PC-9 (cell line): ENCODE data around the gene NRGN. TPM values are rescaled to one million over a fixed set of nuclear protein-coding genes. Genes with fewer than 3 reads are reported as not detected.

Source experiments
- BruUV-seq: library from RNA; stranded (reverse); fragments of 400-500 nt; replicated peaks from 2 replicates; lab custom pipeline; 2021; lab: Mats Ljungman, UMichigan
- CTCF ChIA-PET: fragments of 300-600 bp; sonication (Branson Sonifier 250); formaldehyde crosslinking; loops from one replicate; lab custom pipeline; 2022; ENCODE audit warnings: antibody characterized with exemption; lab: Charles Lee
- POLR2A ChIA-PET: fragments of 300-600 bp; sonication (Branson Sonifier 250); formaldehyde crosslinking; loops from one replicate; lab custom pipeline; 2022; ENCODE audit warnings: antibody characterized with exemption; ENCODE audit not compliant: unreplicated experiment; lab: Charles Lee
- DNase-seq, 2 experiments: peaks; one replicate each; pipeline versions ENCODE4 v3.0.0 to v3.0.0-alpha.2; 2015 to 2022; ENCODE audit warnings: mixed read lengths in 1 of 2
- H2AFZ ChIP-seq: fragments of 200-600 bp; sonication (generic); 2 replicates; pipeline ENCODE4 v1.8.1; 2017; ENCODE audit warnings: antibody characterized with exemption
- H3F3A ChIP-seq: fragments of 200-600 bp; sonication (generic); 2 replicates; pipeline ENCODE4 v1.8.1; 2017; ENCODE audit warnings: antibody characterized with exemption, mild to moderate bottlenecking, low read depth; ENCODE audit not compliant: insufficient read depth
- H3K27ac ChIP-seq: fragments of 200-600 bp; sonication (generic); 2 replicates; pipeline ENCODE4 v1.6.1; 2016; ENCODE audit warnings: mixed run types
- H3K27me3 ChIP-seq: fragments of 200-600 bp; sonication (generic); 2 replicates; pipeline ENCODE4 v1.6.1; 2016; ENCODE audit warnings: low read depth, mixed run types; ENCODE audit not compliant: insufficient read depth
- H3K36me3 ChIP-seq: fragments of 200-600 bp; sonication (generic); 2 replicates; pipeline ENCODE4 v1.6.1; 2016; ENCODE audit warnings: low read depth, mixed run types
- H3K4me1 ChIP-seq: fragments of 200-600 bp; sonication (generic); replicated peaks from 2 replicates; pipeline ENCODE4 v1.6.1; 2016; ENCODE audit warnings: mixed run types; ENCODE audit not compliant: insufficient read depth
- H3K4me2 ChIP-seq: fragments of 200-600 bp; sonication (generic); 2 replicates; pipeline ENCODE4 v1.6.1; 2017; ENCODE audit warnings: mixed run types
- H3K4me3 ChIP-seq: fragments of 200-600 bp; sonication (generic); 2 replicates; pipeline ENCODE4 v1.6.1; 2016; ENCODE audit warnings: mixed run types
- H3K79me2 ChIP-seq: fragments of 200-600 bp; sonication (generic); 2 replicates; pipeline ENCODE4 v1.6.1; 2017; ENCODE audit warnings: low read depth, mixed run types
- H3K9me2 ChIP-seq: fragments of 200-600 bp; sonication (generic); 2 replicates; pipeline ENCODE4 v1.8.1; 2017; ENCODE audit warnings: mild to moderate bottlenecking; ENCODE audit not compliant: insufficient read depth
- H3K9me3 ChIP-seq: fragments of 200-600 bp; sonication (generic); 2 replicates; pipeline ENCODE4 v1.8.1; 2016; ENCODE audit warnings: low read depth; ENCODE audit not compliant: insufficient read depth
- H4K20me1 ChIP-seq: fragments of 200-600 bp; sonication (generic); 2 replicates; pipeline ENCODE4 v1.8.1; 2017; ENCODE audit not compliant: insufficient read depth
- EZH2 ChIP-seq: fragments of 200-600 bp; sonication (generic); IDR thresholded peaks from 2 replicates; pipeline ENCODE4 v1.8.0; 2017; ENCODE audit warnings: antibody characterized with exemption, low read depth
- intact Hi-C: fragments of 100-400 bp; cut with micrococcal nuclease; formaldehyde crosslinking; loops from one replicate; pipeline ENCODE4 v1.10.0; 2022; ENCODE audit not compliant: unreplicated experiment
- total RNA-seq: library from RNA; stranded (reverse); gene quantifications from 2 replicates; pipeline ENCODE4 v1.2.3, GENCODE V29; 2021
- TF ChIP-seq, protein P1 (sequence below): fragments of 200-600 bp; sonication (generic); conservative IDR thresholded peaks from 2 replicates; pipeline ENCODE4 v1.6.1; 2017; ENCODE audit warnings: mixed run types, antibody characterized with exemption, mild to moderate bottlenecking, moderate library complexity

The NRGN gene
- total RNA-seq, 1 experiment from 2014 or later, result 10.2 TPM

DNA sequence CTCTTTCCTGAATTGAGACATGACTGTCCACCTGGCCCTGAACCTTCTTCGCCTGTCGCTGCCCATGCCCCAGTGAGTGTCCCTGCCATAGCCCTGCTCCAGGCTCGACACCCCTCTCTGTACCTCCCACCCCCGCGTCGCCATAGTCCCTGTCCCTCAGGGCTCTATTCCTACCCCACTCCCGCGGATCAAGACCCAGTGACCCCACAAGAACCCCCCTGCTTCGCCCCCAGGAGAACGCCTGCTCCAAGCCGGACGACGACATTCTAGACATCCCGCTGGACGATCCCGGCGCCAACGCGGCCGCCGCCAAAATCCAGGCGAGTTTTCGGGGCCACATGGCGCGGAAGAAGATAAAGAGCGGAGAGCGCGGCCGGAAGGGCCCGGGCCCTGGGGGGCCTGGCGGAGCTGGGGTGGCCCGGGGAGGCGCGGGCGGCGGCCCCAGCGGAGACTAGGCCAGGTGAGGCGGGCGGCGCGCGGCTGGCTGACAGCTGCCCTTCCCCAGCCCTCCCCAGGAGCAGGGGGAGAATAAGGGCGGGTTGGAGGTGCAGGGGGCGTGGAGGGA, 5.6 kb downstream of the NRGN start:
- no TSS peak for BruUV-seq
- peaks cover 2% of the 10 kb centered on the region; the same call in 1 of the 2 replicates for H3K79me2 ChIP-seq
- H3F3A ChIP-seq, result peaks cover 42% of the 10 kb centered on the region
- DNase-seq, result no peak
- no peak overlapping the region for H3K4me3 ChIP-seq
- H3K9me3 ChIP-seq, result no peaks in the 10 kb centered on the region
- no peak for TF ChIP-seq EZH2
- TF ChIP-seq, protein P1, sequence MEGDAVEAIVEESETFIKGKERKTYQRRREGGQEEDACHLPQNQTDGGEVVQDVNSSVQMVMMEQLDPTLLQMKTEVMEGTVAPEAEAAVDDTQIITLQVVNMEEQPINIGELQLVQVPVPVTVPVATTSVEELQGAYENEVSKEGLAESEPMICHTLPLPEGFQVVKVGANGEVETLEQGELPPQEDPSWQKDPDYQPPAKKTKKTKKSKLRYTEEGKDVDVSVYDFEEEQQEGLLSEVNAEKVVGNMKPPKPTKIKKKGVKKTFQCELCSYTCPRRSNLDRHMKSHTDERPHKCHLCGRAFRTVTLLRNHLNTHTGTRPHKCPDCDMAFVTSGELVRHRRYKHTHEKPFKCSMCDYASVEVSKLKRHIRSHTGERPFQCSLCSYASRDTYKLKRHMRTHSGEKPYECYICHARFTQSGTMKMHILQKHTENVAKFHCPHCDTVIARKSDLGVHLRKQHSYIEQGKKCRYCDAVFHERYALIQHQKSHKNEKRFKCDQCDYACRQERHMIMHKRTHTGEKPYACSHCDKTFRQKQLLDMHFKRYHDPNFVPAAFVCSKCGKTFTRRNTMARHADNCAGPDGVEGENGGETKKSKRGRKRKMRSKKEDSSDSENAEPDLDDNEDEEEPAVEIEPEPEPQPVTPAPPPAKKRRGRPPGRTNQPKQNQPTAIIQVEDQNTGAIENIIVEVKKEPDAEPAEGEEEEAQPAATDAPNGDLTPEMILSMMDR, result no peak
- no peaks in the 10 kb centered on the region for H3K27me3 ChIP-seq
- POLR2A ChIA-PET, result interaction anchor here (0.6 kb wide), 1 partner anchor 71 kb away, joined by 7 read pairs; no protein-coding TSS in a partner anchor
- 0 out of 2 replicates have a peak, but pooled peaks cover 3% of the 10 kb centered on the region for H3K36me3 ChIP-seq
- CTCF ChIA-PET, result interaction anchor here (1.0 kb wide), 1 partner anchor 17 kb away, joined by 3 read pairs; the partner anchor contains the start of gene ESAM
- peaks cover 36% of the 10 kb centered on the region for H3K4me1 ChIP-seq
- H3K9me2 ChIP-seq, result no peaks in the 10 kb centered on the region
- H2AFZ ChIP-seq, result no peak overlapping the region
- H3K4me2 ChIP-seq, result peak overlapping the region; percentile 78
- H3K27ac ChIP-seq, result no peak overlapping the region
- H4K20me1 ChIP-seq, result no peaks in the 10 kb centered on the region
- intact Hi-C loops, result loop anchor here (5.0 to 10.0 kb wide), 2 partner anchors 49 to 847 kb away; partner anchors contain the start of gene STT3A

DNA sequence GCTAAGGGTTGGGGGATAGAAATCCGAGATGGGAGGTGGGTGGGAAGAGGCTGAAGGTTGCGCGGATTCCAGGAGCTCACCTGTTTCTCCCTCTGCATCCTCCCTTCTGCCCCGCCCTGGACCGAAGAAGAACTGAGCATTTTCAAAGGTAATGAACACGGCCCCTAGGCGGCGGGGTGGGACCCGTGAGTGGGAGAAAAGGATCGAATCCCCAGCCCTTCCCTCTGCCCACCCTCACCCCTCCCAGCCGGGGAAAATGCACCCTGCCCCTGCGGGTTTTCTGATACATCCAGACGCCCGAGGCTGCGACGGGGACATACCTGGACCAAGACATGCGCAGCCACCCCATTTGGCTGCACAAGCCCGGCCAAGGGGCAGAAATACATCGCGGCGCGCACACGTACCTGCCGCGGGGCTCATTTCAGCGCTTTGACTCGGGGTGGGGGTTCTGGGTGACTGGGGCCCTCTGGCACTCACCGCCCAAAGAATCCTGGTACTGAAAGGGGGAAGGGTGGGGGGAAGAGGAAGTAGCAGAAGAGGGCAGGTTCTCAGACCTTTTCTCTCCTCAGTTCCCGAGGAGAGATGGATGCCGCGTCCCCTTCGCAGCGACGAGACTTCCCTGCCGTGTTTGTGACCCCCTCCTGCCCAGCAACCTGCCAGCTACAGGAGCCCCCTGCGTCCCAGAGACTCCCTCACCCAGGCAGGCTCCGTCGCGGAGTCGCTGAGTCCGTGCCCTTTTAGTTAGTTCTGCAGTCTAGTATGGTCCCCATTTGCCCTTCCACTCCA, 6.3 kb downstream of the NRGN start:
- Histone ChIP-seq H3K27me3 (no peaks in the 10 kb centered on the region), H4K20me1 (no peaks in the 10 kb centered on the region), H3K4me2 (peak overlapping the region; percentile 78), H3K9me3 (no peaks in the 10 kb centered on the region), H3K79me2 (peaks cover 9% of the 10 kb centered on the region), H3K36me3 (0 out of 2 replicates have a peak, but pooled peaks cover 3% of the 10 kb centered on the region), H2AFZ (peak overlapping the region; percentile 90), H3K4me1 (peaks cover 41% of the 10 kb centered on the region), H3K9me2 (no peaks in the 10 kb centered on the region), H3K27ac (no peak overlapping the region), H3K4me3 (peak overlapping the region; percentile 67), H3F3A (peaks cover 43% of the 10 kb centered on the region)
- peak in 1 of 2 experiments; percentile 23 for DNase-seq
- TSS peak; percentile 13 for BruUV-seq
- CTCF ChIA-PET, result interaction anchor here (1.0 to 2.0 kb wide), 4 partner anchors 16 to 48 kb away, joined by 3 to 10 read pairs (median 6); partner anchors contain the start of gene ESAM
- POLR2A ChIA-PET, result interaction anchor here (0.6 kb wide), 3 partner anchors 18 to 832 kb away, joined by 7 to 17 read pairs (median 8); no protein-coding TSS in a partner anchor
- intact Hi-C loops, result loop anchor here (1.0 to 10.0 kb wide), 4 partner anchors 17 to 846 kb away; partner anchors contain the start of gene STT3A
- TF ChIP-seq EZH2, result no peak

DNA sequence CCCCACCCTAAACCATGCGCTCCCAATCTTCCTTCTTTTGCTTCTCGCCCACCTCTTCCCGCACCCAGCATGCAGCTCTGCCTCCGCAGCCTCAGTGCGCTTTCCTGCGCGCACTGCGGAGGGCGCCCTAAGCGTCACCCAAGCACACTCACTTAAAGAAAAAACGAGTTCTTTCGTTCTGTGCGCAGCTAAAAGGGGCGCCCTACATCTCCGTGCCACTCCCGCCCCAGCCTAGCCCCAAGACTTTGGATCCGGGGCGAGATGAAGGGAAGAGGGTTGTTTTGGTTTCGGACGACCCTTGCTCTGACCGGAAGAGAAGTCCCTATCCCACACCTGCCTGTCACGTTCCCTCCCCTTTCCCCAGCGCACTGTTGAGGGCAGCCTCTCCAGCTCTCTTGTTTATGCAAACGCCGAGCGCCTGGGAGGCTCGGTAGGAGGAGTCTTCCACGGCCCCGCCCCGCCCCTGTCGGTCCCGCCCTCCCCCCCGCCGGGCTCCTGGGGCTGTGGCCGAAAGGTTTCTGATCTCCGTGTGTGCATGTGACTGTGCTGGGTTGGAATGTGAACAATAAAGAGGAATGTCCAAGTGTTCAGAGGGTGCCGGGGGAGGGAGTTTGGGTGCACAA, 7.0 kb downstream of the NRGN start:
- 0 out of 2 replicates have a peak, but pooled peaks cover 3% of the 10 kb centered on the region for H3K36me3 ChIP-seq
- peak overlapping the region; percentile 67 for H3K4me3 ChIP-seq
- intact Hi-C loops, result loop anchor here (1.0 to 10.0 kb wide), 4 partner anchors 17 to 846 kb away; partner anchors contain the start of gene STT3A
- peak overlapping the region; percentile 90 for H3K27ac ChIP-seq
- H3K9me2 ChIP-seq, result no peaks in the 10 kb centered on the region
- H2AFZ ChIP-seq, result peak overlapping the region; percentile 90
- ChIA-PET CTCF (interaction anchor here (1.2 to 2.0 kb wide), 3 partner anchors 17 to 47 kb away, joined by 5 to 10 read pairs (median 7); no protein-coding TSS in a partner anchor), POLR2A (interaction anchor here (0.6 kb wide), 4 partner anchors 13 to 1551 kb away, joined by 5 to 17 read pairs (median 7); no protein-coding TSS in a partner anchor)
- H3K79me2 ChIP-seq, result peaks cover 16% of the 10 kb centered on the region
- H3K9me3 ChIP-seq, result no peaks in the 10 kb centered on the region
- peaks cover 44% of the 10 kb centered on the region for H3F3A ChIP-seq
- BruUV-seq, result no TSS peak
- TF ChIP-seq, protein P1, result peak; percentile 75
- no peak for TF ChIP-seq EZH2
- no peaks in the 10 kb centered on the region for H3K27me3 ChIP-seq
- no peaks in the 10 kb centered on the region for H4K20me1 ChIP-seq
- H3K4me1 ChIP-seq, result peaks cover 45% of the 10 kb centered on the region
- H3K4me2 ChIP-seq, result peak overlapping the region; percentile 83
- peak; percentile 84 to 92 for DNase-seq
